ENCODE data around the gene MSRB3.
"Not testable (repeated sequence)": the region's sequence is repeated elsewhere in the genome, so short reads cannot be mapped to it uniquely, and the experiment has no call there.

Gene MSRB3

DNA sequence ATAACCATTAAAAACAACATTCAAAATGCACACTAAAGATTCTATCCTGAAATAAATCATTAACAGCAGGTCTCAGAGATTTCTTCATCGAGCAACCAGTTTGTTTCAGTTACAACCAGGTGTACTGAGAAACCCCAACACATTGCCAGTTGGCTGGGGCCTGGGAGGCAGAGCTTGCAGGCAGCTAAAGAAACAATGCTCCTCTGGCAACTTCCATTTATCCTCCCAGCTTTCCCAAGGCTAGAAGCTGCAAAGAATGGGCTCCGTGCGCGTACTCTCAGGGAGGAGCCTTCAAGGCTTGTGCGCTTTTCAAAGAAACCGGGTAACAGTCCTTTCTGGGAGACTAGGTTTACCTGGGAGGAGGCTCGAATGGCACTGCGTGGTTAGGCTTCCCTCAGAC is 181.6 kb downstream of the MSRB3 start:
- DNase-seq: no peak

DNA sequence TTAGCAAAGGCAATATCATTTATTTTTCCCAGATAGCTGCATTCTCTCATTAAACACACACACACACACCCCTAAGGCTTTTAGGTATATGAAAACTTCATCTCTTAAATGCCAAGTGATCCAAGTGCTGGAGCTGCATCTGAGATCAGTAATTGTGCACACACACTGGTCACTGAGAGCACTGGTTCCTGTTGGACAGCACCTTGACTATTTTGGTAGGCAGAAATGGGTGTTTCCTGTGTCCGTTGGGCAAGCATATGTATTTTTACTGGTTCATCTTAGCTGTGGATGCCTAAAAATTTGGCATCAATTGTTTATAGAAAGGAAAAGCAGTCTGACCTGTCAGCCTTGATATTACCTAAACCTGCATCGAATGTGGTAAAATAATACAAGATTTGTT is 182.5 kb downstream of the MSRB3 start:
- no peak for DNase-seq

DNA sequence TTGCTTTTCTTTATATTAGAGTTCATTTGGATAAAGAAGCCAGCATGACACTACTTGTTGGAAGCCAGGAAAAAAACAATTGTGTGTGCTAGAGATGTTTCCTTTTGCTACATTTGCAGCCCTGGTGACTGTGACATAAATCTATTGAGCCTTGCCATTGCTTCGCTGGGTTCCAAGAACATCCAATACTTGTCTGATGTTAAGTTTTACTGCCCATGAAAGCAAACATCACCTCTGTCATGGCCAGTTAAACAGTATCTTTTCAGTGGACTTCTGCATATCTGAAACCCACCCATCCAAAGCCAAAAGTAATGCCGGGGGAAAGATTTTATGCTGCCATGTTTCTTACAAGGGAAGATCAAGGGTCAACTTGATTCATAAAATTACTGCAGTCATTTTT is 184.0 kb downstream of the MSRB3 start:
- DNase-seq: no peak

DNA sequence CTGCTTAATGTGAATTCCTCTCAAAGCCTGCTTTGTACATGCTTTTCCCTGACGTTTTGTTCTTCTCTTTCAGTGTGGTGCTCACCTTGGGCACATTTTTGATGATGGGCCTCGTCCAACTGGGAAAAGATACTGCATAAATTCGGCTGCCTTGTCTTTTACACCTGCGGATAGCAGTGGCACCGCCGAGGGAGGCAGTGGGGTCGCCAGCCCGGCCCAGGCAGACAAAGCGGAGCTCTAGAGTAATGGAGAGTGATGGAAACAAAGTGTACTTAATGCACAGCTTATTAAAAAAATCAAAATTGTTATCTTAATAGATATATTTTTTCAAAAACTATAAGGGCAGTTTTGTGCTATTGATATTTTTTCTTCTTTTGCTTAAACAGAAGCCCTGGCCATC is 184.6 kb downstream of the MSRB3 start:
- DNase-seq: no peak

DNA sequence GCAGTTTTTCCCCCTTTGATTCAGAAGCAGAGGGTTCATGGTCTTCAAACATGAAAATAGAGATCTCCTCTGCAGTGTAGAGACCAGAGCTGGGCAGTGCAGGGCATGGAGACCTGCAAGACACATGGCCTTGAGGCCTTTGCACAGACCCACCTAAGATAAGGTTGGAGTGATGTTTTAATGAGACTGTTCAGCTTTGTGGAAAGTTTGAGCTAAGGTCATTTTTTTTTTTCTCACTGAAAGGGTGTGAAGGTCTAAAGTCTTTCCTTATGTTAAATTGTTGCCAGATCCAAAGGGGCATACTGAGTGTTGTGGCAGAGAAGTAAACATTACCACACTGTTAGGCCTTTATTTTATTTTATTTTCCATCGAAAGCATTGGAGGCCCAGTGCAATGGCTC is 185.1 kb downstream of the MSRB3 start:
- DNase-seq: no peak

DNA sequence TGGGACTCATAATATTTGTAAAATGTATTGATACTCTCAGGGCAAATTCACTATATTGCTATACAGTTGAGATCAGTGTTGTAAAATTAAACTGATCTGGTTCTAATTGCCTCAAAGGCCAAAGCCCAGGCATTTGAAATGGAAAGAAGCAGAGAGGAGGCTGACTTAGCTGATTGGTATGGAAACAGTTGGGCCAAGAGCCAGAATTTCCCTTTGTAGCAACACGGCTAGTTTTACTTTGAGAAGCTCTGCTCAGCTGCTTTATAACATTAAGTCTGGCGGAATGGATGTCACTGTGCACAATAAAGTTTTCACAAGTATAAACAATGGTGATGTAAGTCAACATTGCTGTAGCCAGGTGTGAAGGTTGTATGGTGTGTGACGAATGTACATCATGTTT is 186.4 kb downstream of the MSRB3 start:
- no peak for DNase-seq

DNA sequence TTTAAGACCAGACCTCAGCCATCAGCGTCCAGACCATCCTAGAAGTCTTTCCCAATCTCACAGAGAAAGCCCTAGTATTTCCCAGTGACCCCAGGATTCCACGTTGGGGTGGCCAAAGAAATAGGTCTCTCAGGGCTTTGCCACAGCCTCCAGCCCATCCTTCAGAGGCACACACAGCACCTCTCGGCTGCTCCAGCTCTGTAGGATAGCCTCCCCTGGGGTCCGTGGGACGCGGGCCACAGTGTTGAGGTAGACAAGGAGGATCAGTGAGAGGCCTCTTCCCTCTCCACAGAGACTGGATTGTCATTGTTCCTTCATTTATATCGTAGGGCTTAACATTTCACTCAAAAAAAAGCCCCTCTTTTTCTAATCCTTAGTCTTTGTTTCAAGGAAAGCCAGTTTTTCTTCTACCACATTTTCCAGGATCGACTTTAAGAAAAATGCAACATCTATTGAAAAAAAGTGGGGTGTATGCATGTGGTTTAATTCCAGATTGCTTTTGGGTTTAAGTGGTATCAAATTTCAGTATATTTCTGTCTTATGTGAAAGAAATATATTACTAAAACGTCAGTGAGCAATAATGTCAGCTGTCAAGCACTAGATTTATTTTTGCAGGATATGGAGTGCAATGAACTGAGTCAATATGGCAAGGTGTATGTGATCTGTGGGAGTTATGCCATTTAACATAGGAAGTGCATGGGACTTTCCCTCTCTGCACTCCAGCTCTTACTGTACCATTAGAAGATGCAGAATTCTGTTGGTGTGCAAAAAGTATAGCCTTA is 187.5 kb downstream of the MSRB3 start:
- DNase-seq: no peak

DNA sequence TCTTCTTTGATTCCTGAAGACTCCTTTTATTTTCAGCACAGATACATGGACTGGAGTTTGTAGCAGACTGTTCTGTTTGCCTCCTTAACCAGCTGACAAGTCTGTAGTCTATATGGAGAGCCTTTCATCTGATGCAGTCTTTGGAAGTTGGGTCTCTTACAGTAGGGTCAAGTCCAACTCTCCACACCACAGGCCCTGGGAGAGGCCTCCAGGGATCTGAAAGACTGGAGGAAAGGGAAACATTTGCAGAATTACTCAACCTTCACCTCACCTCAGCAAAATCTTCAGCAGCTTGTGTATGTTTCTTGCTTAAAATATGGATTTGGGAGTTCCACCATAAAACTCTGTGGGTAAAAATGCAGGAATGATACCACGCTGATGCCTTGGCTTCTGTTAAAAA is 188.4 kb downstream of the MSRB3 start:
- DNase-seq: no peak

DNA sequence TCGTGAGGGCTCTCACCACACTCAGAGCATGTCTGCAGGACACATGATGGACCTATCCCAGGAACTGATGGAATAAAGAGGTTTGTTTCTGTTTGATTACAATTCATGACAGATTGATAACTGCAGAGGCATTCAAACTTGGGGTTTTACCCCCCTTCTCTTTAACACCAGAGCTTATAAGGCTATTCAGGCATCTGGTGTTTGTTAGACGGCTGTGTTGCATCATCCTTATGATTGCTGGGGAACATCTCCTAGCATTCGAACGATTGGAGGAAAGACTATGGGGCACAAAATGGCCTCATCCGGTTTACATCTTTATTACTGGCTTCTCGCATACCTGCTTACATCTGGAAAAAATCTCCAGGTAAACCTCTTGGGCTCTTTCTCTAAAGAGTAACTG is 191.8 kb downstream of the MSRB3 start:
- DNase-seq: no peak

DNA sequence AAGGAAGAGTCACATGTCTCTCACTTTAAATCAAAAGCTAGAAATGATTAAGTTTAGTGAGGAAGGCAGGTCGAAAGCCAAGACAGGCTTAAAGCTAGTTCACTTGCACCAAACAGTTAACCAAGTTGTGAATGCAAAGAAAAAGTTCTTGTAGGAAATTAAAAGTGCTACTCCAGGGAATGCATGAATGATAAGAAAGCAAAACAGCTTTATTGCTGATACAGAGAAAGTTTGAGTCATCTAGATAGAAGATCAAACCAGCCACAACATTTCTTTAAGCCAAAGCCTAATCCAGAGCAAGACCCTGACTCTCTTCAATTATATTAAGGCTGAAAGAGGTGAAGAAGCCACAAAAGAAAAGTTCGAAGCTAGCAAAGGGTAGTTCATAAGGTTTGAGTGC is 193.6 kb downstream of the MSRB3 start:
- no peak for DNase-seq

DNA sequence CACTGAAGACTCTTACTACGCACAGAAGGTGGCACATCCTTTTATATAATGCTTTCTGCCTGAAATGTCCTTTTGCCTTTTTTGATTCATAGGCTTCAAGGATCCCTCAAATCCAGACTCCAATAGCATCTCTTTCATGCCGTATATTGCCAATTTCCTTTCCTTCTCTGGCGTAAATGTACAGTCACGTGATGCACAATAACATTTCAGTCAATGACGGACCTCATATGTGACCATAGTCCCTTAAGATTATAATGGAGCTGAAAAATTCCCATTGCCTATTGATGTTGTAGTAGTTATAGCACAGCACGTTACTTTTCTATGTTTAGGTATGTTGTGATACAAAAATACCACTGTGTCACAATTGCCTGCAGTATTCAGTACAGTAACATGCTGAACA is 196.3 kb downstream of the MSRB3 start:
- DNase-seq: no peak

DNA sequence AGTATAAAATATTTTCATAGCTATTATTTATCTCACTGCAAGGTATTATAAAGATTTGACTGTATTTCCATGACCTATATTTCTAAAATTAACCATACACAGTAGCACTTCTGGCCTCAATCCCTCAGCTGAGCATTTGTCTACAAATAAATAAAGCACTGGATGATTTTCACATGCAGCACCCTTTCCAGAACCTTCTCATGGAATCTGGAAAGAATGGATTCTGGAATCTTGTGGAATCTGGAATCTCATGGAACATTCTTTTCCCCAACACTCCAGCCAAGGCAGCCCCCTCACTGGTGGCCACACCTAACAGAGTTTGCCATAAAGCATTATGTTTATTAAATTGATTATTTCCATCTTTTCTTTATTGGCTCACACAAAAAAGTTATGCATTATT is 199.2 kb downstream of the MSRB3 start:
- DNase-seq: no peak

DNA sequence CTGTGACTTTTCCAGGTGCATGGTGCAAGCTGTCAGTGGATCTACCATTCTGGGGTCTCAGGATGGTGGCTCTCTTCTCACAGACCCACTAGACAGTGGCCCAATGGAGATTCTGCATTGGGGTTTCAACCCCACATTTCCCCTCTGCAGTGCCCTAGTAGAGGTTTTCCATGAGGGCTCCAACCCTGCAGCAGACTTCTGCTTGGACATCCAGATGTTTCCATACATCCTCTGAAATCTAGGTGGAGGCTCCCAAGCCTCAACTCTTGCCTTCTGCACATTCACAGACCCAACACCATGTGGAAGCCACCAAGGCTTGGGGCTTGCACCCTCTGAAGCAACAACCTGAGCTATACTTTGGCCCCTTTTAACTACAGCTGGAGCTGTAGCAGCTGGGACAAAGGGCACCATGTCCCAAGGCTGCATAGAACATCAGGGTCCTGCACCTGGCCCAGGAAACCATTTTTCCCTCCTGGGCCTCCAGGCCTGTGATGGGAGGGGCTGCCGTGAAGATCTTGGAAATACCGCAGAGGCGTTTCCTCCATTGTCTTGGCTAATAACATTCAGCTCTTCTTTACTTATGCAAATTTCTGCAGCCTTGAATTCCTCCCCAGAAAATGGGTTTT is 205.5 kb downstream of the MSRB3 start:
- DNase-seq: not testable (repeated sequence)

DNA sequence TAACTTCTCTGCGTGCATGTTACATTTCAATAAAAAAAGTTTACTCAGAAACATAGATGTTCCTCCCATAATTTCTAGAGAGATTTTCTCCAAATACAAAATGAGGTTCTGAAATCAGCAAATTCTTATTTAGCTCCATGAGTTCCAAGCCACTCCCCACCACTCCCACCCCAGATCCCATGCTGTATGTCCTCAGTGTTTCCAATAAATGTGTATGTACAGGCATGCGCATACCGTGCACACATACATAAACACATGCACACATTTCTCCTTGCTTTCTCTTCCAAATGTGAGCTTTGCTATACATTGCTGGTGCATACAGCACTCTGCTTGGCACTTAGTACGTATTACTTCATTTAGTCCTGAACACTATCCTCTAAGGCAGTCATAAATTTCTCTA is 209.7 kb downstream of the MSRB3 start:
- DNase-seq: no peak

DNA sequence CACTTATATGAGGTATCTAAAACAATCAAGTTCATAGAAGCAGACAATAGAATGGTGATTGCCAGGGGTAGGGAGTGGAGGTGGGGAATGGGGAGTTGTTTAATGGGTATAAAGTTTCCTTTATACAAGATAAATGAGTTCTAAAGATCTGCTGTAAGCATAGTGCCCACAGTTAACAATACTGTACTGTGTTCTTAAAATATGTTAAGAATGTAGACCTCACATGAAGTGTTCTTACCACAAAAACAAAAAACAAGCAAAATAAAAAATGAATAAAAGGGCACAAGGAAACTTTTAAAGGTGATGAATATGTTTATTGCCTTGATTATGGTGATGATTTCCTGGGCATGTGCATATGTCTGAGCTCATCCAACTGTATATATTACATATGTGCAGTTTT is 211.8 kb downstream of the MSRB3 start:
- DNase-seq: no peak

DNA sequence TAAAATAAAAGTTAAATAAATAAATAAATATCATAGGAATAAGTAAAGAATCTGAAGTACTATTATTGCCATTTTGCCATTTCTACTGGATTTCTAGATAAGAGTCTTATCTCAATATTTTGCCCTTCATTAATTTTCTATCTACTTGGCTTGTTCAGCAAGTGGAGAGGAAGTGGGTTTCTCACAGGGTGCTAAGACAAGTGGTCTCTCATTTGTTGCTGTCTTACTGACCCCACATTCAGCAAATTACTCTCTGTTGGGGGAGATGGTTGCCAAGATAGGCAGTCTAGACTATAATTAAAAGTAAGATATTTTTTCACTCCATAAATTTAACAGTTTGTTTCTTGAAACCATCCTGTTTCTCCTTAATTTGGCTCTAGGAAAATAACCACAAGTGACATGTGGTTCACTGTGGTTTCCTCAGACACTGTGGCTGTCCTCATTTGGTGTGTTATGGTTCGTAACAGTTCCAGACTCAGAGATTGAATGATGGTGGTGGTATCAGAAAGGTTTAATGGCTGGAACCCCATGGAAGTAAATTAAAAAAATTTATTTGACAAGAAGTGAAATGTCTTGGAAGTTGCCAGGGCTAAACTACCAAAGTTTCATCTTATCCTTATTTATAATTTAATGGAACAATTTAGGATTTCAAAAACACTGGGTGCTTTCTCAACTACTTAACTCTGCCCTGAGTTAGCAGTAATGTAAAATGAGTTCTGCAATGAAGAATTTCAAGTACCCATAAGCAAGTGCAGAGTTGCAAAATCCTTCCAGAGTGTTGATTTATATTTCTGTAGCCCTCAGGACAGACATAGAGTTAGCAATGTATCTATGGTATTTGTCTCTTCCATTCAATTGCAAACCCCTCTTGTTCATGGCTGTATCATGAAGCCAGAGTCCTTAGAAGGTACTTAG is 214.8 kb downstream of the MSRB3 start:
- peak; percentile 64 for DNase-seq

DNA sequence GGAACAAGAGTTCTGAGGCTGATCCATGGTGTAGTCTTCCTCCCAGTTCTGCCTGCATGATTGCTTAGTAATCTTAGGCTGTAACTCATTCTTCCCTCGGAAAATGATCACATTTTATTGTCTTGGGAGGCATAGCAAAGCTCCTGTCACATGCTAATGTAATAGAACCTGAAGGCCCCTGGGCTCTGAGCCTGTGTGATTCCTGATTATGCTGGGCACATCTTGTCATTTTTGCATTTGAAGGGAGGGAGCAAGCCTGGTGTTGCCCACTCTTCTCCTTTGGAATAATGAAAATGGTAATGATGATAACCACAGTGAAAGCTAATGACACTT is 215.4 kb downstream of the MSRB3 start:
- no peak for DNase-seq

DNA sequence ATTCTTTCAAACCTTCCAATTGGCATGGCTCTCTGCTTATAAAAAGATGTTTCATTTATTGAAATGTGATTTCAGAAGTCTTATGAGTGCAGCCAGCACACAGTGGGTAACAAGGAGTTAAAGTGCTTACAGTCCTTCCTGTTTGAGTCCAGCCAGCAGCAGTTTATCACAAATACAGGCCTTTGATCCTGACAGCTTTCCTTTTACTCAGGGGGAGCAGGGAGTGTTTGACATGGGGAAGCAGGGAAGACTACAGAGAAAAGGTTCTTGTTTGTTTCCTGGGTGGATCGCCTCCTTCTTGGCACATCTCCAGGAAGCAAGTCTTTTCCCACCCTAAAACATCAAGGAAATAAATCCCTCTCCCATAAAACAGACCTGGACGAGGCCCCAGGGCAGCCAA is 216.1 kb downstream of the MSRB3 start:
- DNase-seq: no peak

DNA sequence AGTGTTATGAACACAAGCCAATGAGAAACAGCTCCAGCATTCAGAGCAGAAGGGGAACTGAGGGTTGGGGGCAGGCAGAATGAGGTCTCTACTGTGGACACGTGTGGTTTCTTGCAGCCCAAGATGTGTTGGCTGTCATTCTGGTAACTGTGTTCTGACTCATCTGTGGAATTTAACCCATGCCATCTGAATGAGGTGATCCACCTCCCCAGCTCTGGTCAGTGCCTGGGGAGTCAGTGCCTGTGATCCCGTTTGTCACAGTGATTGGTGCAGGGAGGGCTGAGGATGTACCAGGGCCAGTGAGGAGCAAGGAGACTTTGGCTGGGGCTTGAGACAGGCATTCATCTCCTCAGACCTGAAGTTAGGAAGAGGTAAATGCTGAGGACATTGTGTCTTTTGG is 216.8 kb downstream of the MSRB3 start:
- peak; percentile 40 for DNase-seq

DNA sequence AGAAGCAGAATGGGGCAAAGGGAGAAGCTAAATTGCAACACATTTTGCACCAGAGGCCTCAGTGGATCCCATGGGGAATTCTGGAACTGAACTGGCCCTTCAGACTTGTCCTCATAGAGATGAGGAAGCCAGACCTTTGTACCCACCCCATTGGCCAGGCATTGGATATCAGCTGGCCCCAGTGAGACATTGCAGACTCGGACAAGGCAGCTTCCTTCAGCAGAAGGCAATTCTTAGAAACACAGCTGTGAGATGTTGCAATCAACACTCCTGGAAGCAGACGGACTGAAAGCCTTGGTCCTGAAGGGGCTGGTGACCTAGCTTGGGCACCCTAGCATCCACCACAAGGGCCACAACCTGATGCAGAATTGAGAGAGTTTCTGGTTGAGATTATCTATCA is 218.1 kb downstream of the MSRB3 start:
- DNase-seq: peak; percentile 71

DNA sequence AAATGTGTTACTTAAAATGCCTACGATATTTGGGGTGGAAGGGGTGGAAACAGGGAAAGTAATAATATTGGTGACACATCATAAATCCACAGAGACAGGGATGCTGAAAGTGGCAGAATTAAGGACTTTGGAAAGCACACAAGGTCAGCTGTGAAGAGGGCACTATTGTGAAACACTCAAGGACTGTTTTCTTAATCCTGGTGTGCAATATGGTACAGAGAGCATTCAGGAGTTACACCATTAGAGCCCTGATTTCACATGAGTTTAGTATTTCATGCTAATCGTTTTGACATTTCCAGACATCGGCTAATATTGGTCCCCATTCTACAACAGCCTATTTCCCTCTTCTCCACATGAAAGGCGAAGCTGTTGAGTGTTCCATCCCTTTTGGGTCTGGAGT is 219.2 kb downstream of the MSRB3 start:
- DNase-seq: no peak

DNA sequence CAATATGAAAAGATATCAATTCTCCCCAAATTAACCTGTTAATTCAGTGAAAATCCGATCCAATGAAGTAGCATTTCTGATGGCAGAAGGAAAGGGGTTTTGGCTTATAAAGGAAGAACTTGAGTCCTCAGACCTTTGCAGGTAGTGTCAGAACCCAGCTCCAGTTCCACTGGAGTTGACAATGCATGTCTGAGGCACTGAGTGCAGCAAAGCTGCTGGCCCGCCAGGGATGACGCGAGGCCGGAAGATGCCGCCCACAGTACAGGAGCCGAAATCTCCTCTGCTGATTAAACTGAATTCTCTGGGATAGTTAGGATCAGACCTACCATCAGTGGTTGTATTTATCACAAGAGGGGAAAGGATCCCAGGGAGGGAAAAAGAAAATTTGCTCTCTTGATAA is 220.7 kb downstream of the MSRB3 start:
- no peak for DNase-seq

DNA sequence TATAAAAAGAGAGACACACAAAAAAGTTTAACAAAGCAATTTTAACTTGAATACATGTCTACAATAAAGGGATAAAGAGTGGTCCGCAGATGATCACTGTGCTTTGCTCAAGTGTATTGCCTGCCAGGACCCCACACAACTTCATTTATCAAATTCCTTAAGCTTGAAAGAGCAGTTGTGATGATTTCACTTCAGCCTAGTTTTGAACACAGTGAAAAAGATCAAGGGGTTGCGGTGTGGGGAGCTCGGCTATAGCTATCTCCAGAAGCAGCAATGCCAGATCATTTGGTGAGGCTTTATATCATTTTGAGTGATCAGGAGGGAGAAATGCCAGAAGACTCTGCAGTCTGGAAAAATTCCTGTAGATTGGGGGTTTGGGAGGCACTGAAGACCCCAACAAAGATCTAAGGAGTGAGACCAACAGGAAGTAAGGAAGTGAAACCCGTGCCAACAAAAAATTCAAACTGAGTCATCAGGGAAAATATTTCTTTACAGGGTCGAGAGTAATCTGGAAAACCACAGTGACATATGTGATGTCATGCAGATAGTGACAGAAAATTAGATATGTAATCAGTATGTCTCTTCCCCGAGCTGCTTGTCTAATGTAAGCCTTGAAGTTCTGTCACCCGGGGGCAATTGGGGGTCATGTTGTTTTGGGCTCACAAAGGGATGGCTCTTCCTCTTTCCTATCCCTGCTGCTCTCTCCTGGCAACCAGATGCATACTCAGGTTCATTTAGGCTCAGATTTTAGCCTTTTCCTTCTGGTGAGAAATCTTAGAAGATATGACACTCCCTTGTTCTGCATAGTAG is 221.8 kb downstream of the MSRB3 start:
- DNase-seq: peak; percentile 20
